Caco-2 (cell line): ENCODE data around the gene ACER2. TPM values are rescaled to one million over a fixed set of nuclear protein-coding genes. Genes with fewer than 3 reads are reported as not detected.

Experiments
- BruUV-seq: library from RNA; stranded (reverse); fragments of 400-500 nt; replicated peaks from 2 replicates; lab custom pipeline; 2021; lab: Mats Ljungman, UMichigan
- CTCF ChIA-PET: fragments of 300-600 bp; sonication (Branson Sonifier 250); formaldehyde crosslinking; loops from one replicate; lab custom pipeline; 2022; ENCODE audit warnings: antibody characterized with exemption; lab: Charles Lee
- POLR2A ChIA-PET: fragments of 300-600 bp; sonication (Branson Sonifier 250); formaldehyde crosslinking; loops from one replicate; lab custom pipeline; 2022; ENCODE audit warnings: antibody characterized with exemption; lab: Charles Lee
- DNase-seq, 2 experiments: peaks; one replicate each; pipeline versions ENCODE4 v3.0.0 to v3.0.0-alpha.2; 2020 to 2022
- H3K27me3 ChIP-seq: replicated peaks from 2 replicates; pipeline ENCODE4 v1.6.0; 2011; ENCODE audit warnings: low read length; ENCODE audit not compliant: control insufficient read depth, insufficient read depth
- H3K36me3 ChIP-seq: 2 replicates; pipeline ENCODE4 v1.5.1; 2011; ENCODE audit warnings: low read length; ENCODE audit not compliant: control insufficient read depth, insufficient read depth
- H3K4me1 ChIP-seq: fragments of 250-450 bp; sonication (Bioruptor Pico); 2 replicates; pipeline ENCODE4 v1.5.1; 2020; ENCODE audit warnings: mild to moderate bottlenecking
- H3K4me3 ChIP-seq: 2 replicates; pipeline ENCODE4 v1.5.1; 2011; ENCODE audit warnings: low read depth, mild to moderate bottlenecking, control low read depth, low read length
- H3K9me3 ChIP-seq: fragments of 250-450 bp; sonication (Bioruptor Pico); 2 replicates; pipeline ENCODE4 v1.5.1; 2020; ENCODE audit warnings: mild to moderate bottlenecking, moderate library complexity
- H3K27ac Mint-ChIP-seq: one replicate; pipeline ENCODE4 v1.8.0; 2022; ENCODE audit warnings: mixed read lengths; ENCODE audit not compliant: unreplicated experiment
- H3K27me3 Mint-ChIP-seq: one replicate; pipeline ENCODE4 v1.8.0; 2022; ENCODE audit warnings: mixed read lengths; ENCODE audit not compliant: insufficient read depth, unreplicated experiment
- H3K36me3 Mint-ChIP-seq: one replicate; pipeline ENCODE4 v1.8.0; 2022; ENCODE audit warnings: mild to moderate bottlenecking, mixed read lengths; ENCODE audit not compliant: insufficient read depth, unreplicated experiment
- H3K4me1 Mint-ChIP-seq: one replicate; pipeline ENCODE4 v1.8.0; 2022; ENCODE audit warnings: low read depth, mixed read lengths; ENCODE audit not compliant: unreplicated experiment
- H3K4me3 Mint-ChIP-seq: one replicate; pipeline ENCODE4 v1.8.0; 2022; ENCODE audit warnings: mild to moderate bottlenecking, moderate library complexity, mixed read lengths; ENCODE audit not compliant: unreplicated experiment
- H3K9me3 Mint-ChIP-seq: one replicate; pipeline ENCODE4 v1.8.0; 2022; ENCODE audit warnings: mixed read lengths; ENCODE audit not compliant: unreplicated experiment
- CTCF ChIP-seq, 2 experiments: fragments of 200-600 bp in 1 of 2; IDR thresholded peaks; 1 replicate in 1 of 2; 2 replicates in 1 of 2; pipeline versions ENCODE4 v1.5.1 to v1.8.0; 2011 to 2022; ENCODE audit warnings: antibody characterized with exemption in 1 of 2, control low read depth in 1 of 2, inconsistent platforms in 1 of 2, low read depth in 1 of 2, low read length in 1 of 2, mild to moderate bottlenecking in 1 of 2, moderate library complexity in 1 of 2; ENCODE audit not compliant: insufficient read depth in 1 of 2, severe bottlenecking in 1 of 2, unreplicated experiment in 1 of 2
- intact Hi-C: fragments of 100-400 bp; cut with micrococcal nuclease; formaldehyde crosslinking; loops from one replicate; pipeline ENCODE4 v1.10.0; 2022; ENCODE audit not compliant: unreplicated experiment
- total RNA-seq: library from RNA; stranded (reverse); gene quantifications from 2 replicates; pipeline ENCODE4 v1.2.3, GENCODE V29; 2022

Gene ACER2
- total RNA-seq, 1 experiment from 2014 or later, result 2.4 TPM

- ChIA-PET POLR2A (no interaction called here), CTCF (interaction anchor here (1.0 kb wide), 1 partner anchor 10 kb away, joined by 4 read pairs; no protein-coding TSS in a partner anchor)
- Histone ChIP-seq H3K27me3 (no peaks in the 10 kb centered on the region), H3K9me3 (no peaks in the 10 kb centered on the region), H3K4me1 (no peaks in the 10 kb centered on the region), H3K4me3 (no peak overlapping the region), H3K36me3 (no peaks in the 10 kb centered on the region)
- H3K27ac Mint-ChIP-seq, result no peak overlapping the region
- H3K9me3 Mint-ChIP-seq, result no peaks in the 10 kb centered on the region
- H3K4me3 Mint-ChIP-seq, result no peak overlapping the region
- no peaks in the 10 kb centered on the region for H3K36me3 Mint-ChIP-seq
- H3K4me1 Mint-ChIP-seq, result peaks cover 6% of the 10 kb centered on the region
- TF ChIP-seq CTCF (IDR thresholded peaks at IDR 0.05; ENCODE audit: insufficient read depth in 1 of 2, low read depth in 1 of 2, low read length in 1 of 2, severe bottlenecking in 1 of 2, unreplicated experiment in 1 of 2), result no peak
- DNase-seq, result no peak
- intact Hi-C loops, result no loop called here
- BruUV-seq, result no TSS peak
- peaks cover 28% of the 10 kb centered on the region for H3K27me3 Mint-ChIP-seq
Measured at GRCh38 chr9:19481121-19481870, 72.5 kb downstream of the ACER2 start.

- Mint-ChIP-seq H3K4me1 (peaks cover 6% of the 10 kb centered on the region), H3K36me3 (no peaks in the 10 kb centered on the region), H3K9me3 (no peaks in the 10 kb centered on the region), H3K4me3 (no peak overlapping the region), H3K27ac (no peak overlapping the region), H3K27me3 (peaks cover 26% of the 10 kb centered on the region)
- BruUV-seq, result no TSS peak
- DNase-seq, result no peak
- Histone ChIP-seq H3K4me1 (no peaks in the 10 kb centered on the region), H3K9me3 (no peaks in the 10 kb centered on the region), H3K36me3 (no peaks in the 10 kb centered on the region), H3K4me3 (no peak overlapping the region), H3K27me3 (no peaks in the 10 kb centered on the region)
- intact Hi-C loops, result no loop called here
- ChIA-PET CTCF (interaction anchor here (1.0 kb wide), 1 partner anchor 11 kb away, joined by 4 read pairs; no protein-coding TSS in a partner anchor), POLR2A (no interaction called here)
- no peak for TF ChIP-seq CTCF (IDR thresholded peaks at IDR 0.05; ENCODE audit: insufficient read depth in 1 of 2, low read depth in 1 of 2, low read length in 1 of 2, severe bottlenecking in 1 of 2, unreplicated experiment in 1 of 2)
Measured at GRCh38 chr9:19481971-19482404, 73.2 kb downstream of the ACER2 start.

GRCh38 chr9:19484699-19485098, 75.9 kb downstream of the ACER2 start:
- ChIA-PET POLR2A (no interaction called here), CTCF (no interaction called here)
- no peaks in the 10 kb centered on the region for H3K9me3 Mint-ChIP-seq
- H3K4me1 ChIP-seq, result no peaks in the 10 kb centered on the region
- no peak for DNase-seq
- H3K27me3 Mint-ChIP-seq, result peaks cover 22% of the 10 kb centered on the region
- no peak overlapping the region for H3K4me3 ChIP-seq
- intact Hi-C loops, result no loop called here
- H3K27me3 ChIP-seq, result no peaks in the 10 kb centered on the region
- no peak overlapping the region for H3K27ac Mint-ChIP-seq
- H3K36me3 Mint-ChIP-seq, result no peaks in the 10 kb centered on the region
- no peaks in the 10 kb centered on the region for H3K9me3 ChIP-seq
- no TSS peak for BruUV-seq
- no peaks in the 10 kb centered on the region for H3K36me3 ChIP-seq
- no peaks in the 10 kb centered on the region for H3K4me1 Mint-ChIP-seq
- no peak for TF ChIP-seq CTCF (IDR thresholded peaks at IDR 0.05; ENCODE audit: insufficient read depth in 1 of 2, low read depth in 1 of 2, low read length in 1 of 2, severe bottlenecking in 1 of 2, unreplicated experiment in 1 of 2)
- no peak overlapping the region for H3K4me3 Mint-ChIP-seq
